ENCODE measurements around the gene MRFAP1.
"Not testable (repeated sequence)": the region's sequence is repeated elsewhere in the genome, so short reads cannot be mapped to it uniquely, and the experiment has no call there.

Gene MRFAP1

DNA sequence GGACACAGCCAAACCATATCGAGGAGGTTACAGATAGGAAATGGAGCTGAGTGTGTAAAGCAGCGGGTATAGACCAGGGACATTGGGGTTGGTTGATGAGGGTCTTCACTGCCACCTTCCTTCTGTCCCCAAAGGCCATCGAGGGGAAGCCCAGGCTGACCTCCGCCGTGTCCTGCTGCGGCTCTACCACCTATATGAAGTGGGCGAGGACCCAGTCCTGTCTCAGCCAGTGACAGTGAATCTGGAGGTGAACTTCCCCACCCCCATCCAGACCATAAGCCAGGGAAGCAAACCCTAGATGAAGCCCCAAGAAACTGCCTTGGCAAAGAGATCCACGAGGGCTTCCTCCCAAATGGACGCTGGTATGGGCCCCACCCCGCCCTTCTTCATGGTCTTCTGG lies 23.2 kb upstream of the MRFAP1 start:
- Histone ChIP-seq H3K36me3 (replicated peaks) (no peaks in the 10 kb centered on the region), H3K4me1 (no peaks in the 10 kb centered on the region), H3K27me3 (ENCODE audit: low read depth) (no peaks in the 10 kb centered on the region), H3K4me3 (no peak overlapping the region), H3K9me3 (no peaks in the 10 kb centered on the region)
- in situ Hi-C loops (cut with MboI; ENCODE audit: low sequenced_read_pairs): no loop called here
- no peak for DNase-seq (ENCODE audit: low spot score in 2 of 2)

DNA sequence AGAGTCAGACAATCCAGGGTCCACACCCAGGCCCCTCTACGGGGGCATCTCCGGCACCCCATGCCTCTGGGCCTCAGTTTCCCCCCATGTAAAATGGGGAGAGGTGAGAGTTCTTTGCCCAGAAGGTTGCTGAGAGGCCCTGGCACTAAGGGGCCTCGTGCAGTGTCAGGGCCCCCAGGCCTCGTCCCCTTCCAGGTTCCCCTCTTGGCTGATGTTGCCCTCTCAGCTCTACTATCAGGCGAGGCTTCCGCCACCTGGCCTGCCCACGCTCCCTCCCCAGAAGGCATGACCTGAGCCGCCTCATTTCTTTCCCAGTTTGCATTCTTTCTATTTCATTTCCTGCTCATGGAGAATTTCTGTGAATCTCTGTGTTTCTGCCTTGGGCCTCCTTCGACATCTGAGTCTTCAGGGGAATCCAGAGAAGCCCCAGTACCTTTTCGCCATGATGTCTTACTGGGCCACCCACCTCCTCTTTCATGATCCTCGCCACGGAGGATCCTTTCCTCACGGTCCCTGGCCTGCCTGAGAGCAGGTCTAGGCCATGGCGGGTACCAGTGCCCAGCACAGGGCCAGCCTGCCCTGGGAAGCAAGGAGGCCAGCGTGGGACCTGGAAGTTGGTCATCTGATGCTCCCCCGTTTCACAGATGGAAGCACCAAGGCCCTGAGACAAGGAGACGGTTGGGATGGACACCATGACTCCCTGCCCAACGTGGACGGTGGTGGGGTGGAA lies 21.9 kb upstream of the MRFAP1 start:
- Histone ChIP-seq H3K4me1 (no peaks in the 10 kb centered on the region), H3K9me3 (no peaks in the 10 kb centered on the region), H3K4me3 (no peak overlapping the region), H3K27me3 (ENCODE audit: low read depth) (no peaks in the 10 kb centered on the region), H3K36me3 (replicated peaks) (no peaks in the 10 kb centered on the region)
- in situ Hi-C loops (cut with MboI; ENCODE audit: low sequenced_read_pairs): no loop called here
- no peak for DNase-seq (ENCODE audit: low spot score in 2 of 2)

DNA sequence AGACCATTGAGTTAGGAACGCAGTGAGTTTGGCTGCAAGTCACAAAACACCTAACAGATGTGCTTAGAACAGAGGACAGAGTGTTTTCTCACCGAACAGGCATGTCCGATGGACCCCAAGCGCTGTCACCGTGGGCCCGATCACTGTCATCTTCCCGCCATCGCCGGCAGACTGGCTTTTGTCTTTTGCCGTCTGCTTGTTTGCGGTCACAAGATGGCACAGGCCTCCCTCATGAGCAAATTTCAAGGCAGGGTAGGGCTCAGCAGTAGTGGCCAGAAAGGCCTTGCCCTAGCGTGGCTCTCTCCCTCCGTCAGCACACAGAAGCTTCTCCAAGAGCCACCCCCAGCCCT lies 21.4 kb upstream of the MRFAP1 start:
- Histone ChIP-seq H3K36me3 (replicated peaks) (no peaks in the 10 kb centered on the region), H3K4me1 (no peaks in the 10 kb centered on the region)
- in situ Hi-C loops (cut with MboI; ENCODE audit: low sequenced_read_pairs): no loop called here

DNA sequence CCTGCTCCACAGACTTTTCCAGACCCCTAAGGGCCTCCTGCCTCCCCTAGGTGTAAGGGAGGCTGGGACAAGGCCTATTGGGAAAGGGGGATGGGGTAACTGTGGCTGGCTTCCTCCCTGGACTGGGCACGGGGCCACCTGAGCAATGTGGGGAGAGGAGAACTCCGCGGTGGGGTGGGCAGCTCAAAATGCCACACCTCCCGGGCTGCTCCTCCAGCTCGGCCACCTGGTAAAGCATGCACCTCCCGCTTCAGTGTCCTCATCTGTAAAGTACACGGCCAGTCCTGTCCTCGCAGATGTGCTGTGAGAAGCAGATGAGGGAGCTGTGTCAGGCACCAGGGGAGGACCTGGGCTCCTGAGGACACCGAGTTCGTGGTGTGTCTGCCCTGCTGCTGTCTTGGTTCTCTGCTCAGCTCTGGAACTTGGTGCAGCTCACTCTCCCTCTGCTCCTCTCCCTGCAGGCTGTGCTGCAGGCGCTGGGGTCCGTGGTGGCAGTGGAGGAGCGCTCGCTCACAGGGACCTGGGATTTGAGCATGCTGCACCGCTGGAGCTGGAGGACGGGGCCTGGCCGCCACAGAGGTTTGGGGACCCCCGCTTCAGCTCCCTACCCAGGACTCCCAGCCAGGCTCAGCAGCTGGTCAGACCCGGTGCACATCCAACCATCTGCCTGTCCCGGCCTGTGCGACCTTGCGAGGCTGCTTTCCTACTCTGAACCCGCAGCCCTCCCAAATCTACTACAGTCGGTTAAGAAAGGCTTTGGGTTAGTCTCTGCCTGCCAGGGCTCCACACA lies 20.8 kb upstream of the MRFAP1 start:
- Histone ChIP-seq H3K27me3 (ENCODE audit: low read depth) (no peaks in the 10 kb centered on the region), H3K4me1 (no peaks in the 10 kb centered on the region), H3K9me3 (no peaks in the 10 kb centered on the region), H3K4me3 (no peak overlapping the region), H3K36me3 (replicated peaks) (no peaks in the 10 kb centered on the region)
- DNase-seq (ENCODE audit: low spot score in 2 of 2): no peak
- in situ Hi-C loops (cut with MboI; ENCODE audit: low sequenced_read_pairs): no loop called here

More for the DNA sequence above, 21.4 kb upstream of the MRFAP1 start:
- Histone ChIP-seq H3K27me3 (ENCODE audit: low read depth) (no peaks in the 10 kb centered on the region), H3K4me3 (no peak overlapping the region), H3K9me3 (no peaks in the 10 kb centered on the region)
- DNase-seq (ENCODE audit: low spot score in 2 of 2): no peak

DNA sequence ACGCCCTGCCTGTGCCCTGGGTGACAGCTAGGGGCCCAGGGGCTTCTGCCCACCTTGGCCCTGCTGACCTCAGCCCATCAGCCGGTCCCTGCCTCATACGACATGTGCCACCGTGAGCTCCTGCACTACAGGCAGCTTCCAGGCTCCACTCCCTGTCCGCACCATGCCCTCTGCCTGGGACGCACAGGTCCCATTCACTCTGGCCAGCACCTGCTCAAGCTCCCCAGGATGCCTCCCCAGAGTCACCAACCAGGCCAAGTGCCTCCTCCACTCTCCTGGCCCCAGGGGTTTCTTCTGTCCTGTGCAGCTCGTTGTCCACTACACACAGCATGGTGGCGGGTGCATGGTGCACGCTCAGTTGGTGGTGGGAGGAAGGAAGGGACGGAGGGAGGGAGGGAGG lies 20.2 kb upstream of the MRFAP1 start:
- Histone ChIP-seq H3K4me3 (no peak overlapping the region), H3K36me3 (replicated peaks) (no peaks in the 10 kb centered on the region), H3K9me3 (no peaks in the 10 kb centered on the region), H3K4me1 (no peaks in the 10 kb centered on the region), H3K27me3 (ENCODE audit: low read depth) (no peaks in the 10 kb centered on the region)
- no peak for DNase-seq (ENCODE audit: low spot score in 2 of 2)
- in situ Hi-C loops (cut with MboI; ENCODE audit: low sequenced_read_pairs): no loop called here

DNA sequence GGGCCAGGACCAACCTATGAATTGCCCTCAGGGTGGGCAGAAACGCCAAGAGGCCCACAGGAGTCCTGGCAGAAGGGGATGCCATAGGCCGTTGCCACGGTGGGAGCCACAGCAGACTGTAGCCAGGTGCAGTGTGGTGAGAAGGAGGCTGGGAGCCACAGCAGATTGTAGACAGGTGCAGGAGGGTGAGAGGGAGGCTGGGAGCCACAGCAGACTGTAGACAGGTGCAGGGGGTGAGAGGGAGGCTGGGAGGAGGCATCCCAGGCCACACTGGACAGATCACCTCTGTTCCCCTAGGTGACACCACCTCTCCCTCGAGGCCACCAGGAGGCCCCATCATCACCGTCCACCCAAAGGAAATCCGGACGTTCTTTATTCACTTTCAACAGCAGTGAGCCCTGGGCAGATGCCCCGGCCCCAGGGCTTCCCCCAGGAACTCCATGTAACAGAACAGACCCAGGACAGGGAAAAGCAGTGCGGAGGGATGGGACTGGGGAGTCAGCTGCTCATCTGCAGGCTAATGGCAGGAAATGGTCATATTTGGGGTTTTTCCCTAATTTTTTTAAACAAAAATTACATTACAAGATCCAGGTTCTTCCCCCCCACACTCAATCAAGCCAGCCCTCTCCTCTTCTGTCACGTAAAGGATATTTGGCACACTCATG lies 19.5 kb upstream of the MRFAP1 start:
- DNase-seq (ENCODE audit: low spot score in 2 of 2): no peak
- H3K4me1 ChIP-seq: no peaks in the 10 kb centered on the region

DNA sequence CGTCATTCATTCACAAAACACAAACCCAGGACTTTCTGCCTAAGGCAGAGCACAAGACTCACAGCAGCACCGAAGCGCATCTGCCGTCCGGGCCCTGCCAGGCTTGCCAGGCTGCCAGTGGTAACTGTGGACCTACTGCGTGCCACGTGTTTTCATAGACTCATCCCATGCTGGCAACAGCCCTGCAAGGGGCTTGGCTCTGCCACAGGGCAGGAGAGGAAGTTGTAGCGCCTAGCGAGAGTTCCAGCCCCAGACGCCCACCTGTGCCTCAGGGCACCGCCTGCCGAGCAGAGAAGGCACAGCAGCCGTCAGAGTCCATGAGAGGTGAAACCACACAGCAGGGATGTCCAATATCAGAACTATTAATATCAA lies 18.9 kb upstream of the MRFAP1 start:
- Histone ChIP-seq H3K4me3 (no peak overlapping the region), H3K36me3 (replicated peaks) (no peaks in the 10 kb centered on the region)

More for the DNA sequence above, 19.5 kb upstream of the MRFAP1 start:
- Histone ChIP-seq H3K4me3 (no peak overlapping the region), H3K27me3 (ENCODE audit: low read depth) (no peaks in the 10 kb centered on the region), H3K9me3 (no peaks in the 10 kb centered on the region), H3K36me3 (replicated peaks) (no peaks in the 10 kb centered on the region)
- in situ Hi-C loops (cut with MboI; ENCODE audit: low sequenced_read_pairs): no loop called here

DNA sequence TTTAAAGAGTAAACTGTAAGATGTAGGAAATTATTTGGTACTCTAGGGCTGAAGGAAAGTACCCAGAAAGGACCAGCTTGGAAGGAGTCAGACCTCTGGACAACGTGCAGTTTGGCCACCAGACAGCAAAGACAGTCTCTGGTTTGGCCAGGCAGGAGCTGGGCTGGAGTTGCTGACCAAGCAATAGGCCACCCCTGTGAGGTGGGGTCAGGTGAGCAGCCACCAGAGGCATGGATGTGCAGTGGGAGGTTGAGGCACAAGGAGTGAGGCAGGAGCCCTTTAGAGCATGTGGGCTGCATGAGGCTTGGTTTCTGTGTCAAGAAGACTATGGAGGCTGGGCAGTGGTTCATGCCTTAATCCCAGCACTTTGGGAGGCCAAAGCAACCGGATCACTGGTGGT lies 17.7 kb upstream of the MRFAP1 start:
- Histone ChIP-seq H3K4me3 (no peak overlapping the region), H3K9me3 (no peaks in the 10 kb centered on the region), H3K4me1 (no peaks in the 10 kb centered on the region), H3K27me3 (ENCODE audit: low read depth) (no peaks in the 10 kb centered on the region), H3K36me3 (replicated peaks) (no peaks in the 10 kb centered on the region)
- in situ Hi-C loops (cut with MboI; ENCODE audit: low sequenced_read_pairs): no loop called here
- no peak for DNase-seq (ENCODE audit: low spot score in 2 of 2)

More for the DNA sequence above, 18.9 kb upstream of the MRFAP1 start:
- H3K9me3 ChIP-seq: no peaks in the 10 kb centered on the region
- in situ Hi-C loops (cut with MboI; ENCODE audit: low sequenced_read_pairs): no loop called here
- H3K4me1 ChIP-seq: no peaks in the 10 kb centered on the region
- no peaks in the 10 kb centered on the region for H3K27me3 ChIP-seq (ENCODE audit: low read depth)
- no peak for DNase-seq (ENCODE audit: low spot score in 2 of 2)

DNA sequence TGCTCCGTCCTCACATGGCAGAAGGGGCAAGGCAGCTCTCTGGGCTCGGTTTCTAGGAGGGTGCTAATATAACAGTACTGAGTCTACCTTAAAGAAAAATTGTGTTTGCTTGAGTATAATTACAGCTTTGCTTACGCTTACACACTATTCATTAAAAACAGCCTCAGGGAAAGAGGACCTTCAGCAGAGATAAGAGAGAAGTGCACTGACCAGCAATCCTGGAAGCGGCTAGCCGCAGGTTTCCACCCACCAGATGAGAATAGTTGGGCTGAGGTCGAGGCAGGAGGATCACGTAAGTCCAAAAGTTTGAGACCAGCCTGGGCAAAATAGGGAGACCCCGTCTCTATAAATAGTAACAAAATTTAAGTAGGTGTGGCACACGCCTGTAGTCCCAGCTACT lies 15.2 kb upstream of the MRFAP1 start:
- in situ Hi-C loops (cut with MboI; ENCODE audit: low sequenced_read_pairs): no loop called here
- no peaks in the 10 kb centered on the region for H3K27me3 ChIP-seq (ENCODE audit: low read depth)
- no peak overlapping the region for H3K4me3 ChIP-seq
- H3K4me1 ChIP-seq: no peaks in the 10 kb centered on the region
- H3K36me3 ChIP-seq (replicated peaks): no peaks in the 10 kb centered on the region
- H3K9me3 ChIP-seq: no peaks in the 10 kb centered on the region
- no peak for DNase-seq (ENCODE audit: low spot score in 2 of 2)

DNA sequence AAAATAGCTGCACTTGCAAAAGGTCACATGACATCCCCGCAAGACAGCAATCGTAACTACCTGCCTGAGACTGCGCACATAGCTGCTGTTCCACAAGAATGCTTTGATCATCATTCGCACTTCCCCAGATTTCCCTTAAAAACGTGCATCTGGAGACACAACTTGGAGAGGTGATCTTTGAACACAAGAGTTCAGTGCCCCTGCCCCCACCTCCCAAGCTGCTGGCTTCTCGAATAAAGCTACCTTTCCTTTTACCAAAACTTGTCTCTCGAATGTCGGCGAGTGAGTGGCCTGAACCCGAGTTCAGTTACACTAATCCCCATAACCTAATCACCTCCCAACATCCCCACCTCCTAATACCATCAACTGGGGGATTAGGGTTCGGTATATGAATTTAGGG lies 14.4 kb upstream of the MRFAP1 start:
- H3K9me3 ChIP-seq: no peaks in the 10 kb centered on the region
- in situ Hi-C loops (cut with MboI; ENCODE audit: low sequenced_read_pairs): no loop called here
- no peak overlapping the region for H3K4me3 ChIP-seq
- H3K36me3 ChIP-seq (replicated peaks): no peaks in the 10 kb centered on the region
- no peaks in the 10 kb centered on the region for H3K27me3 ChIP-seq (ENCODE audit: low read depth)
- no peaks in the 10 kb centered on the region for H3K4me1 ChIP-seq
- no peak for DNase-seq (ENCODE audit: low spot score in 2 of 2)

DNA sequence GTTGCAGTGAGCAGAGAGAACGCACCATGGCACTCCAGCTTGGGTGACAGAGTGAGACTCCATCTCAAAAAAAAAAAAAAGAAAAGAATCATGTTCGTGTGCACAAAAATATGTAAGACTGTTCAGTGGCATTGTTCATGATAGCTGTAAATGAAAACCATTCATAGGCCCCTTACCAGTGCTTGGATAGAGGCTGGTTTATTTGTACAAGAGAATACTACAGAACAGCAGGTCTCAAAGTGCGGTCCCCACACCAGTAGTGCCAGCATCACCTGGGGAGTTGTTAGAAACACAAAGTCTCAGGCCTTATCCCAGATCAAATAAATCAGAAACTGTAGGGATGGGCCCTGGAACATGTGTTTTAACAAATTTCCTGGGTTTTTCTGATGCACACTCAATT lies 12.7 kb upstream of the MRFAP1 start:
- in situ Hi-C loops (cut with MboI; ENCODE audit: low sequenced_read_pairs): no loop called here
- H3K4me1 ChIP-seq: peaks cover under 1% of the 10 kb centered on the region
- H3K4me3 ChIP-seq: no peak overlapping the region
- H3K9me3 ChIP-seq: no peaks in the 10 kb centered on the region
- no peak for DNase-seq (ENCODE audit: low spot score in 2 of 2)
- H3K27me3 ChIP-seq (ENCODE audit: low read depth): no peaks in the 10 kb centered on the region
- H3K36me3 ChIP-seq (replicated peaks): no peaks in the 10 kb centered on the region

DNA sequence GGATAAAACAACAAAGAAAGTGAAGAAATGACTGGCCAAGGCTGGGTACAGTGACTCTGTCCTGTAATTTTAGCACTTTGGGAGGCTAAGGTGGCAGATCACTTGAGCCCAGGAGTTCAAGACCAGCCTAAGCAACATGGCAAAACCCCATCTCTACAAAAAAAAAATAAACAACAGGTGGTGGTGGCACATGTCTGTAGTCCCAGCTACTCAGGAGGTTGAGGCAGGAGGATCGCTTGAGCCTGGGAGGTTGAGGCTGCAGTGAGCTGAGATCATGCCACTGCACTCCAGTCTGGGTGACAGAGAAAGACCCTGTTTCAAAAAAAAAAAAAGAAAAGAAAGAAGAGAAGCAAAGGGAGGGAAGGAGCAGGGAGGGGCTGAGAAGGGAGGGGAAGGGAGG lies 12.0 kb upstream of the MRFAP1 start:
- H3K27me3 ChIP-seq (ENCODE audit: low read depth); in situ Hi-C loops (cut with MboI; ENCODE audit: low sequenced_read_pairs); H3K36me3 ChIP-seq (replicated peaks); H3K9me3 ChIP-seq; H3K4me1 ChIP-seq; DNase-seq (ENCODE audit: low spot score in 2 of 2); H3K4me3 ChIP-seq: not testable (repeated sequence)

DNA sequence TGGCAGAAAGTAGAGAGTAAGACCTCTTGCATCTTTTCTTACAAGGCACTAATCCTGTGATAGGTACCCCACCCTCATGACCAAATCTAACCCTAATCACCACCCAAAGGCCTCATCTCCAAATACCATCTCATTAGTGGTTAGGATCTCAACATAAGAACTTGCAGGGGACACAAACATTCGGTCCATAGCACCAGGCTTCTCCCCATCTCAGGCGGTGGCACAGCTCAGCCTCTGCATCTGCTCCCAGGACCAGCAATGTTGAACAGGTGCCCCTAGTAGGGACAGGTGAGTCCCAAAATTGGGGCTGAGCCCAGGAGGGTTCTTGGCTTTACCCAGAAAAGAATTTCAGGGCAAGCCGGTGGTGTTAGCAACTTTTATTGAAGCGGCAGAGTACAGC lies 8.4 kb upstream of the MRFAP1 start:
- H3K4me3 ChIP-seq: no peak overlapping the region
- in situ Hi-C loops (cut with MboI; ENCODE audit: low sequenced_read_pairs): no loop called here
- H3K36me3 ChIP-seq (replicated peaks): no peaks in the 10 kb centered on the region
- H3K27me3 ChIP-seq (ENCODE audit: low read depth): no peaks in the 10 kb centered on the region
- DNase-seq (ENCODE audit: low spot score in 2 of 2): no peak
- no peaks in the 10 kb centered on the region for H3K9me3 ChIP-seq
- peaks cover 11% of the 10 kb centered on the region for H3K4me1 ChIP-seq
